Keratinocyte (primary cell): ENCODE data around the gene IMPDH1. TPM values are rescaled to one million over a fixed set of nuclear protein-coding genes. Genes with fewer than 3 reads are reported as not detected.

Source experiments
- DNase-seq: peaks from one replicate; pipeline ENCODE4 v3.0.0-alpha.2; 2011; ENCODE audit warnings: low read depth, missing footprints, low spot score
- FAIRE-seq: peaks from 2 replicates; lab custom pipeline; 2011; peaks lifted over from hg19 to GRCh38; lab: Jason Lieb, UNC
- H2AFZ ChIP-seq: 2 replicates; pipeline ENCODE4 v1.6.0; 2012; ENCODE audit warnings: low read length, control low read depth, inconsistent platforms; ENCODE audit not compliant: control insufficient read depth
- H3K27ac ChIP-seq: 2 replicates; pipeline ENCODE4 v1.5.1; 2011; ENCODE audit warnings: low read length; ENCODE audit not compliant: control insufficient read depth, insufficient read depth
- H3K27me3 ChIP-seq: 3 replicates; pipeline ENCODE4 v1.6.0; 2011; ENCODE audit warnings: low read length; ENCODE audit not compliant: control insufficient read depth, insufficient read depth; ENCODE audit errors: extremely low read depth
- H3K36me3 ChIP-seq, 2 experiments: 2 replicates in 1 of 2; 3 replicates in 1 of 2; pipeline ENCODE4 v1.5.1; 2011; ENCODE audit warnings: low read length in 2 of 2, mild to moderate bottlenecking in 1 of 2; ENCODE audit not compliant: control insufficient read depth in 2 of 2, insufficient read depth in 2 of 2; ENCODE audit errors: extremely low read depth in 1 of 2
- H3K4me1 ChIP-seq: 3 replicates; pipeline ENCODE4 v1.5.1; 2011; ENCODE audit warnings: low read length; ENCODE audit not compliant: control insufficient read depth, insufficient read depth; ENCODE audit errors: extremely low read depth
- H3K4me2 ChIP-seq: 3 replicates; pipeline ENCODE4 v1.6.0; 2011; ENCODE audit warnings: low read depth, low read length; ENCODE audit not compliant: control insufficient read depth, insufficient read depth; ENCODE audit errors: extremely low read depth
- H3K4me3 ChIP-seq, 3 experiments: fragments of 200-600 bp in 1 of 3; sonication (generic) in 1 of 3; 2 replicates in 2 of 3; 3 replicates in 1 of 3; pipeline ENCODE4 v1.5.1; 2011 to 2016; ENCODE audit warnings: low read length in 3 of 3, mild to moderate bottlenecking in 3 of 3, control low read depth in 2 of 3, inconsistent platforms in 1 of 3, low read depth in 1 of 3, mixed read lengths in 1 of 3, mixed run types in 1 of 3, moderate library complexity in 1 of 3; ENCODE audit not compliant: control insufficient read depth in 2 of 3, insufficient read depth in 2 of 3; ENCODE audit errors: extremely low read depth in 1 of 3
- H3K79me2 ChIP-seq: 2 replicates; pipeline ENCODE4 v1.6.0; 2012; ENCODE audit warnings: low read length; ENCODE audit not compliant: control insufficient read depth, insufficient read depth
- H3K9ac ChIP-seq: 3 replicates; pipeline ENCODE4 v1.6.0; 2011; ENCODE audit warnings: low read length; ENCODE audit not compliant: control insufficient read depth, insufficient read depth; ENCODE audit errors: extremely low read depth
- H3K9me1 ChIP-seq: 3 replicates; pipeline ENCODE4 v1.6.0; 2011; ENCODE audit warnings: low read length; ENCODE audit not compliant: control insufficient read depth, insufficient read depth; ENCODE audit errors: extremely low read depth
- H3K9me3 ChIP-seq: 2 replicates; pipeline ENCODE4 v1.5.1; 2012; ENCODE audit warnings: low read depth, low read length; ENCODE audit not compliant: control insufficient read depth
- H4K20me1 ChIP-seq: 3 replicates; pipeline ENCODE4 v1.6.0; 2011; ENCODE audit warnings: low read length; ENCODE audit not compliant: control insufficient read depth, insufficient read depth; ENCODE audit errors: extremely low read depth
- CTCF ChIP-seq, 3 experiments: IDR thresholded peaks in 1 of 3; conservative IDR thresholded peaks in 1 of 3; optimal IDR thresholded peaks in 1 of 3; 2 replicates in 2 of 3; 3 replicates in 1 of 3; pipeline versions ENCODE3 to v1.5.1; 2011; ENCODE audit warnings: low read length in 3 of 3, mild to moderate bottlenecking in 3 of 3, moderate library complexity in 2 of 3, control low read depth in 1 of 3, inconsistent platforms in 1 of 3; ENCODE audit not compliant: insufficient read depth in 2 of 3; ENCODE audit errors: extremely low read depth in 1 of 3
- EZH2 ChIP-seq: IDR thresholded peaks from one replicate; pipeline ENCODE4 v1.6.1; 2012; ENCODE audit warnings: inconsistent platforms, mild to moderate bottlenecking, low read length, moderate library complexity
- dilution Hi-C: fragments of 300-500 bp; cut with MboI; formaldehyde crosslinking; loops from one replicate; pipeline ENCODE4 v1.7.0; 2020; ENCODE audit warnings: low sequenced_read_pairs; ENCODE audit not compliant: extremely low pct_ligation_motif_present
- polyA plus RNA-seq, 5 experiments: library from polyadenylated mRNA; depleted of rRNA in 3 of 5; stranded (reverse) in 3 of 5; stranded (forward) in 1 of 5; unstranded in 1 of 5; fragments of >200 nt; gene quantifications; 1 replicate in 1 of 5; 2 replicates in 3 of 5; 3 replicates in 1 of 5; pipeline versions ENCODE4 v1.2.1 to v1.2.3, GENCODE V29; 2011 to 2012; ENCODE audit warnings: missing spikeins in 2 of 5, low read depth in 1 of 5, low replicate concordance in 1 of 5
- small RNA-seq, 3 experiments: library from RNA; depleted of rRNA; stranded (forward); fragments of <200 nt; gene quantifications; one replicate each; pipeline ENCODE3, GENCODE V24; 2012; ENCODE audit warnings: low read depth in 3 of 3, low replicate concordance in 1 of 3; ENCODE audit not compliant: insufficient read length in 3 of 3

Gene IMPDH1
- polyA plus RNA-seq, 1 donor (not counting 4 experiments of a cell fraction or from before 2014, with no cell fraction given) = 56.2 TPM

GRCh38 chr7:128344431-128344774 lies 65.4 kb downstream of the IMPDH1 start:
- dilution Hi-C loops = no loop called here
- H3K4me2 ChIP-seq = peak overlapping the region; percentile 35

GRCh38 chr7:128343554-128344430 lies 66.0 kb downstream of the IMPDH1 start, which contains the start of gene RBM28:
Gene RBM28 (minus strand): TSS chr7:128343908. CDS start chr7:128343793, 115 bp downstream.
- FAIRE-seq (peak; percentile 23), DNase-seq (peak; percentile 44)
- H3K27me3 ChIP-seq = peaks cover under 1% of the 10 kb centered on the region
- peaks cover 3 to 13% of the 10 kb centered on the region in 2 experiments for H3K36me3 ChIP-seq
- TF ChIP-seq CTCF (optimal IDR thresholded peaks at IDR 0.05 in 1 of 3, IDR thresholded peaks at IDR 0.05 in 1 of 3, conservative IDR thresholded peaks at IDR 0.05 in 1 of 3; ENCODE audit: extremely low read depth in 1 of 3, insufficient read depth in 2 of 3, low read length in 3 of 3) (no peak), EZH2 (no peak)
- H4K20me1 ChIP-seq = no peaks in the 10 kb centered on the region
- peak within 1 kb of the TSS; percentile 81 for H2AFZ ChIP-seq
- H3K4me3 ChIP-seq = peak within 1 kb of the TSS; percentile 89 to 99 (median 99)
- H3K27ac ChIP-seq = peak within 1 kb of the TSS; percentile 79
- H3K9me1 ChIP-seq = no peaks in the 10 kb centered on the region
- H3K9me3 ChIP-seq = no peaks in the 10 kb centered on the region
- peaks cover 41% of the 10 kb centered on the region for H3K79me2 ChIP-seq
- peak within 1 kb of the TSS; percentile 88 for H3K9ac ChIP-seq
- H3K4me2 ChIP-seq = peak within 1 kb of the TSS; percentile 100
- dilution Hi-C loops = no loop called here
- H3K4me1 ChIP-seq = peaks cover 12% of the 10 kb centered on the region

More at GRCh38 chr7:128344431-128344774, 65.4 kb downstream of the IMPDH1 start:
- Histone ChIP-seq H2AFZ (peak overlapping the region; percentile 64), H3K4me1 (peaks cover 12% of the 10 kb centered on the region), H3K27me3 (peaks cover 5% of the 10 kb centered on the region), H3K27ac (no peak overlapping the region), H3K79me2 (peaks cover 41% of the 10 kb centered on the region), H3K9me1 (no peaks in the 10 kb centered on the region), H3K4me3 (no peak overlapping the region), H3K9me3 (no peaks in the 10 kb centered on the region), H3K9ac (no peak overlapping the region), H3K36me3 (peaks cover under 1 to 9% of the 10 kb centered on the region in 2 experiments), H4K20me1 (no peaks in the 10 kb centered on the region)
- TF ChIP-seq CTCF (optimal IDR thresholded peaks at IDR 0.05 in 1 of 3, IDR thresholded peaks at IDR 0.05 in 1 of 3, conservative IDR thresholded peaks at IDR 0.05 in 1 of 3; ENCODE audit: extremely low read depth in 1 of 3, insufficient read depth in 2 of 3, low read length in 3 of 3) (no peak), EZH2 (no peak)
- DNase-seq = no peak
- no peak for FAIRE-seq

Small RNA genes within 50 kb of the gene (small RNA-seq; reads per million reads assigned to genes)
- gene AC010655.1 (0 reads per million in 3 experiments), gene RNU7-27P (0 to 1.3 (median 0) reads per million in 3 experiments), gene RNU7-54P (0 reads per million in 3 experiments)

Other genes starting within 250 kb of the IMPDH1 start
- 0.10 to 0.50 TPM in 2 of 3 replicates, not detected in the other for gene LEP, start 168.7 kb downstream of the IMPDH1 start, polyA plus RNA-seq
- 16.7 to 36.4 TPM (median 30.4 TPM) in 3 replicates for gene RBM28, start 66.1 kb downstream of the IMPDH1 start, polyA plus RNA-seq
- gene PRRT4, start 48.3 kb downstream of the IMPDH1 start, polyA plus RNA-seq = 0.12 to 0.23 TPM (median 0.12 TPM) in 3 replicates
- 12.8 to 41.6 TPM (median 17.9 TPM) in 3 replicates for gene HILPDA, start 45.9 kb upstream of the IMPDH1 start, polyA plus RNA-seq
- gene METTL2B, start 66.8 kb upstream of the IMPDH1 start, polyA plus RNA-seq = 20.9 to 30.7 TPM (median 23.7 TPM) in 3 replicates